ENCODE measurements around the gene GEMIN5. TPM values are rescaled to one million over a fixed set of nuclear protein-coding genes. Genes with fewer than 3 reads are reported as not detected.

Gene GEMIN5
- total and polyA plus RNA-seq, 2 of the 13 experiments (the other 11 are each of a cell fraction or from before 2014, with no cell fraction given), result 6.6 to 28.6 TPM

DNA sequence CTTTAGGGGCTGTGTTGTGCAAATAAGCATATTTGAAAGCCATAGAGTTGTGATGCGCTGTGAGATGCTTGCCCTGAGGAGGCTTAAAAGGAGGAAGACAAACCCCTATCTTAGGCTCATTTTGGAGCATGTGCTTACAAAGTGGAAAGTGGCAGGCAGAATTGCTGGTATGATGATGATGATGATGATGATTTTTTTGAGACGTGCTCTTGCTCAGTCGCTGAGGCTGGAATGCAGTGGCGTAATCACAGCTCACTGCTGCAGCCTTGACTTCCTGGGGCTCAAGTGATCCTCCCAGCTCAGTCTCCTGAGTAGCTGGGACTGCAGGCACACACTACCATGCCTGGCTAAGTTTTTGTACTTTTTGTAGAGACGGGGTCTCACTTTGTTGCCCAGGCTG, 77.9 kb downstream of the GEMIN5 start (continued):
- TF ChIP-seq, protein P1, sequence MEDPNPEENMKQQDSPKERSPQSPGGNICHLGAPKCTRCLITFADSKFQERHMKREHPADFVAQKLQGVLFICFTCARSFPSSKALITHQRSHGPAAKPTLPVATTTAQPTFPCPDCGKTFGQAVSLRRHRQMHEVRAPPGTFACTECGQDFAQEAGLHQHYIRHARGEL (CRISPR knock-in tag; IDR thresholded peaks at IDR 0.05), result no peak
- TF ChIP-seq CC2D1A (CRISPR knock-in tag; IDR thresholded peaks at IDR 0.05) (no peak), YY1 (IDR thresholded peaks at IDR 0.05; ENCODE audit: insufficient read depth, insufficient replicate concordance, low read depth, low read length) (no peak), TOE1 (CRISPR knock-in tag; IDR thresholded peaks at IDR 0.05) (no peak), KLF15 (CRISPR knock-in tag; IDR thresholded peaks at IDR 0.05; ENCODE audit: borderline replicate concordance) (no peak), RBM22 (optimal IDR thresholded peaks at IDR 0.05; ENCODE audit: low read length) (no peak), HNRNPK (IDR thresholded peaks at IDR 0.05; ENCODE audit: low read depth, low read length, poor library complexity, severe bottlenecking) (no peak), NR2C2 (CRISPR knock-in tag; IDR thresholded peaks at IDR 0.05; ENCODE audit: borderline replicate concordance) (no peak), REL (CRISPR knock-in tag; conservative IDR thresholded peaks at IDR 0.05) (no peak), RFX5 (IDR thresholded peaks at IDR 0.05; ENCODE audit: low read depth, low read length) (no peak), SUZ12 (IDR thresholded peaks at IDR 0.05; ENCODE audit: low read depth, low read length) (no peak), ZNF530 (CRISPR knock-in tag; IDR thresholded peaks at IDR 0.05; ENCODE audit: low read depth) (no peak), SSRP1 (CRISPR knock-in tag; IDR thresholded peaks at IDR 0.05) (no peak), ZNF703 (CRISPR knock-in tag; IDR thresholded peaks at IDR 0.05; ENCODE audit: borderline replicate concordance) (no peak), HOXA3 (CRISPR knock-in tag; IDR thresholded peaks at IDR 0.05) (peak; percentile 53), ZNF20 (CRISPR knock-in tag; IDR thresholded peaks at IDR 0.05) (no peak), LCORL (IDR thresholded peaks at IDR 0.05) (no peak), LCORL (CRISPR knock-in tag; IDR thresholded peaks at IDR 0.05) (0 out of 2 replicates have a peak, but pooled peaks have one; percentile 12), CBX5 (CRISPR knock-in tag; IDR thresholded peaks at IDR 0.05; ENCODE audit: borderline replicate concordance) (no peak; the same call in 1 of the 2 replicates), NFIB (CRISPR knock-in tag; IDR thresholded peaks at IDR 0.05; ENCODE audit: borderline replicate concordance) (no peak), SIX1 (CRISPR knock-in tag; IDR thresholded peaks at IDR 0.05; ENCODE audit: borderline replicate concordance) (no peak), ZNF879 (CRISPR knock-in tag; IDR thresholded peaks at IDR 0.05) (no peak), HOXD1 (CRISPR knock-in tag; IDR thresholded peaks at IDR 0.05) (no peak), NFRKB (IDR thresholded peaks at IDR 0.05) (no peak)
- TF ChIP-seq, protein P2, sequence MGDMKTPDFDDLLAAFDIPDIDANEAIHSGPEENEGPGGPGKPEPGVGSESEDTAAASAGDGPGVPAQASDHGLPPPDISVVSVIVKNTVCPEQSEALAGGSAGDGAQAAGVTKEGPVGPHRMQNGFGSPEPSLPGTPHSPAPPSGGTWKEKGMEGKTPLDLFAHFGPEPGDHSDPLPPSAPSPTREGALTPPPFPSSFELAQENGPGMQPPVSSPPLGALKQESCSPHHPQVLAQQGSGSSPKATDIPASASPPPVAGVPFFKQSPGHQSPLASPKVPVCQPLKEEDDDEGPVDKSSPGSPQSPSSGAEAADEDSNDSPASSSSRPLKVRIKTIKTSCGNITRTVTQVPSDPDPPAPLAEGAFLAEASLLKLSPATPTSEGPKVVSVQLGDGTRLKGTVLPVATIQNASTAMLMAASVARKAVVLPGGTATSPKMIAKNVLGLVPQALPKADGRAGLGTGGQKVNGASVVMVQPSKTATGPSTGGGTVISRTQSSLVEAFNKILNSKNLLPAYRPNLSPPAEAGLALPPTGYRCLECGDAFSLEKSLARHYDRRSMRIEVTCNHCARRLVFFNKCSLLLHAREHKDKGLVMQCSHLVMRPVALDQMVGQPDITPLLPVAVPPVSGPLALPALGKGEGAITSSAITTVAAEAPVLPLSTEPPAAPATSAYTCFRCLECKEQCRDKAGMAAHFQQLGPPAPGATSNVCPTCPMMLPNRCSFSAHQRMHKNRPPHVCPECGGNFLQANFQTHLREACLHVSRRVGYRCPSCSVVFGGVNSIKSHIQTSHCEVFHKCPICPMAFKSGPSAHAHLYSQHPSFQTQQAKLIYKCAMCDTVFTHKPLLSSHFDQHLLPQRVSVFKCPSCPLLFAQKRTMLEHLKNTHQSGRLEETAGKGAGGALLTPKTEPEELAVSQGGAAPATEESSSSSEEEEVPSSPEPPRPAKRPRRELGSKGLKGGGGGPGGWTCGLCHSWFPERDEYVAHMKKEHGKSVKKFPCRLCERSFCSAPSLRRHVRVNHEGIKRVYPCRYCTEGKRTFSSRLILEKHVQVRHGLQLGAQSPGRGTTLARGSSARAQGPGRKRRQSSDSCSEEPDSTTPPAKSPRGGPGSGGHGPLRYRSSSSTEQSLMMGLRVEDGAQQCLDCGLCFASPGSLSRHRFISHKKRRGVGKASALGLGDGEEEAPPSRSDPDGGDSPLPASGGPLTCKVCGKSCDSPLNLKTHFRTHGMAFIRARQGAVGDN (CRISPR knock-in tag; IDR thresholded peaks at IDR 0.05), result peak; percentile 56
- TF ChIP-seq, protein P3, sequence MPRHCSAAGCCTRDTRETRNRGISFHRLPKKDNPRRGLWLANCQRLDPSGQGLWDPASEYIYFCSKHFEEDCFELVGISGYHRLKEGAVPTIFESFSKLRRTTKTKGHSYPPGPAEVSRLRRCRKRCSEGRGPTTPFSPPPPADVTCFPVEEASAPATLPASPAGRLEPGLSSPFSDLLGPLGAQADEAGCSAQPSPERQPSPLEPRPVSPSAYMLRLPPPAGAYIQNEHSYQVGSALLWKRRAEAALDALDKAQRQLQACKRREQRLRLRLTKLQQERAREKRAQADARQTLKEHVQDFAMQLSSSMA (CRISPR knock-in tag; IDR thresholded peaks at IDR 0.05), result no peak
- TF ChIP-seq, protein P4, sequence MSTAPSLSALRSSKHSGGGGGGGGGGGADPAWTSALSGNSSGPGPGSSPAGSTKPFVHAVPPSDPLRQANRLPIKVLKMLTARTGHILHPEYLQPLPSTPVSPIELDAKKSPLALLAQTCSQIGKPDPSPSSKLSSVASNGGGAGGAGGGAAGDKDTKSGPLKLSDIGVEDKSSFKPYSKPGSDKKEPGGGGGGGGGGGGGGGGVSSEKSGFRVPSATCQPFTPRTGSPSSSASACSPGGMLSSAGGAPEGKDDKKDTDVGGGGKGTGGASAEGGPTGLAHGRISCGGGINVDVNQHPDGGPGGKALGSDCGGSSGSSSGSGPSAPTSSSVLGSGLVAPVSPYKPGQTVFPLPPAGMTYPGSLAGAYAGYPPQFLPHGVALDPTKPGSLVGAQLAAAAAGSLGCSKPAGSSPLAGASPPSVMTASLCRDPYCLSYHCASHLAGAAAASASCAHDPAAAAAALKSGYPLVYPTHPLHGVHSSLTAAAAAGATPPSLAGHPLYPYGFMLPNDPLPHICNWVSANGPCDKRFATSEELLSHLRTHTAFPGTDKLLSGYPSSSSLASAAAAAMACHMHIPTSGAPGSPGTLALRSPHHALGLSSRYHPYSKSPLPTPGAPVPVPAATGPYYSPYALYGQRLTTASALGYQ (CRISPR knock-in tag; IDR thresholded peaks at IDR 0.05), result no peak

Data from HepG2 (cell line).